Skeletal muscle satellite cell (primary cell): ENCODE measurements around the gene UBR1.
A peak's percentile ranks its signal among the peaks of the same experiment; 100 is the strongest.
"Not testable (repeated sequence)": the region's sequence is repeated elsewhere in the genome, so short reads cannot be mapped to it uniquely, and the experiment has no call there.

ENCODE experiments used
- H3K27me3 ChIP-seq: 2 replicates; pipeline ENCODE4 v1.7.0; 2013; ENCODE audit warnings: low read length; ENCODE audit not compliant: control insufficient read depth, insufficient read depth
- H3K36me3 ChIP-seq: 2 replicates; pipeline ENCODE4 v1.7.0; 2013; ENCODE audit warnings: mild to moderate bottlenecking, control low read depth, low read length; ENCODE audit not compliant: insufficient read depth
- H3K4me1 ChIP-seq: 2 replicates; pipeline ENCODE4 v1.7.0; 2013; ENCODE audit warnings: low read length; ENCODE audit not compliant: control insufficient read depth, insufficient read depth
- H3K4me2 ChIP-seq: 2 replicates; pipeline ENCODE4 v1.7.0; 2013; ENCODE audit warnings: mild to moderate bottlenecking, low read length
- H3K4me3 ChIP-seq: 2 replicates; pipeline ENCODE4 v1.7.0; 2013; ENCODE audit warnings: low read length
- H3K9ac ChIP-seq: 2 replicates; pipeline ENCODE4 v1.7.0; 2013; ENCODE audit warnings: mild to moderate bottlenecking, low read depth, low read length, moderate library complexity
- H3K9me3 ChIP-seq: replicated peaks from 2 replicates; pipeline ENCODE4 v1.7.0; 2013; ENCODE audit warnings: mild to moderate bottlenecking, control low read depth, low read length

UBR1 gene

GRCh38 chr15:42920519-42921341 is 185.1 kb downstream of the UBR1 start, which contains the start of gene TTBK2:
Gene TTBK2, minus strand, starts transcription at chr15:42920778. Its CDS starts 42,161 bp downstream, at chr15:42878617.
- Histone ChIP-seq H3K27me3 (no peaks in the 10 kb centered on the region), H3K4me1 (peaks cover 20% of the 10 kb centered on the region), H3K9me3 (no peaks in the 10 kb centered on the region), H3K4me2 (peak within 1 kb of the TSS; percentile 92), H3K4me3 (peak within 1 kb of the TSS; percentile 81), H3K36me3 (no peaks in the 10 kb centered on the region), H3K9ac (peak within 1 kb of the TSS; percentile 69)

GRCh38 chr15:42919799-42920518 is 185.9 kb downstream of the UBR1 start:
- peak overlapping the region; percentile 81 for H3K4me3 ChIP-seq
- no peaks in the 10 kb centered on the region for H3K9me3 ChIP-seq
- H3K9ac ChIP-seq = peak overlapping the region; percentile 69
- peaks cover 20% of the 10 kb centered on the region for H3K4me1 ChIP-seq
- H3K4me2 ChIP-seq = peak overlapping the region; percentile 92
- no peaks in the 10 kb centered on the region for H3K27me3 ChIP-seq
- H3K36me3 ChIP-seq = no peaks in the 10 kb centered on the region

- Histone ChIP-seq H3K9ac (peak overlapping the region; percentile 69), H3K27me3 (no peaks in the 10 kb centered on the region), H3K4me1 (peaks cover 20% of the 10 kb centered on the region), H3K4me3 (peak overlapping the region; percentile 81), H3K36me3 (no peaks in the 10 kb centered on the region), H3K4me2 (peak overlapping the region; percentile 92), H3K9me3 (no peaks in the 10 kb centered on the region)
Observed at GRCh38 chr15:42919308-42919707, 186.5 kb downstream of the UBR1 start.

GRCh38 chr15:42918047-42918446 is 187.8 kb downstream of the UBR1 start:
- H3K4me3 ChIP-seq = no peak overlapping the region
- H3K27me3 ChIP-seq = no peaks in the 10 kb centered on the region
- H3K4me1 ChIP-seq = peaks cover 20% of the 10 kb centered on the region
- H3K4me2 ChIP-seq = no peak overlapping the region
- H3K9me3 ChIP-seq = no peaks in the 10 kb centered on the region
- no peak overlapping the region for H3K9ac ChIP-seq
- H3K36me3 ChIP-seq = no peaks in the 10 kb centered on the region

GRCh38 chr15:42915654-42916315 is 190.1 kb downstream of the UBR1 start:
- Histone ChIP-seq H3K36me3 (no peaks in the 10 kb centered on the region), H3K9me3 (no peaks in the 10 kb centered on the region), H3K27me3 (no peaks in the 10 kb centered on the region), H3K4me1 (peaks cover 10% of the 10 kb centered on the region), H3K4me2 (no peak overlapping the region), H3K9ac (no peak overlapping the region), H3K4me3 (no peak overlapping the region)

- no peaks in the 10 kb centered on the region for H3K36me3 ChIP-seq
- H3K9ac ChIP-seq = peak overlapping the region; percentile 22
- peaks cover 10% of the 10 kb centered on the region for H3K4me1 ChIP-seq
- peak overlapping the region; percentile 27 for H3K4me3 ChIP-seq
- H3K27me3 ChIP-seq = no peaks in the 10 kb centered on the region
- peak overlapping the region; percentile 74 for H3K4me2 ChIP-seq
- H3K9me3 ChIP-seq = no peaks in the 10 kb centered on the region
Observed at GRCh38 chr15:42914728-42915497, 190.9 kb downstream of the UBR1 start.

- no peaks in the 10 kb centered on the region for H3K9me3 ChIP-seq
- no peaks in the 10 kb centered on the region for H3K4me1 ChIP-seq
- H3K9ac ChIP-seq = no peak overlapping the region
- no peaks in the 10 kb centered on the region for H3K27me3 ChIP-seq
- H3K4me3 ChIP-seq = no peak overlapping the region
- no peak overlapping the region for H3K4me2 ChIP-seq
- H3K36me3 ChIP-seq = no peaks in the 10 kb centered on the region
Observed at GRCh38 chr15:42911058-42911592, 194.7 kb downstream of the UBR1 start.

GRCh38 chr15:42908538-42908937 is 197.3 kb downstream of the UBR1 start:
- no peak overlapping the region for H3K4me2 ChIP-seq
- no peaks in the 10 kb centered on the region for H3K9me3 ChIP-seq
- no peaks in the 10 kb centered on the region for H3K27me3 ChIP-seq
- no peaks in the 10 kb centered on the region for H3K4me1 ChIP-seq
- no peak overlapping the region for H3K9ac ChIP-seq
- H3K36me3 ChIP-seq = no peaks in the 10 kb centered on the region
- no peak overlapping the region for H3K4me3 ChIP-seq

- no peak overlapping the region for H3K4me2 ChIP-seq
- no peak overlapping the region for H3K9ac ChIP-seq
- no peaks in the 10 kb centered on the region for H3K4me1 ChIP-seq
- no peaks in the 10 kb centered on the region for H3K9me3 ChIP-seq
- no peak overlapping the region for H3K4me3 ChIP-seq
- no peaks in the 10 kb centered on the region for H3K36me3 ChIP-seq
- H3K27me3 ChIP-seq = no peaks in the 10 kb centered on the region
Observed at GRCh38 chr15:42903388-42904324, 202.2 kb downstream of the UBR1 start.

- H3K9ac ChIP-seq, H3K4me2 ChIP-seq, H3K27me3 ChIP-seq, H3K36me3 ChIP-seq, H3K9me3 ChIP-seq, H3K4me3 ChIP-seq: not testable (repeated sequence)
- peaks cover 10% of the 10 kb centered on the region for H3K4me1 ChIP-seq
Observed at GRCh38 chr15:42893911-42894310, 211.9 kb downstream of the UBR1 start.
